HUES6 (cell line): ENCODE data around the gene EIF4E1B.
A peak's percentile ranks its signal among the peaks of the same experiment; 100 is the strongest.

Experiments used
- H3K27ac ChIP-seq: 2 replicates; pipeline ENCODE4 v1.7.0; 2013; ENCODE audit warnings: low read depth, mild to moderate bottlenecking, low read length, inconsistent platforms
- H3K27me3 ChIP-seq: 2 replicates; pipeline ENCODE4 v1.6.1; 2013; ENCODE audit warnings: low read length; ENCODE audit not compliant: control insufficient read depth, insufficient read depth
- H3K36me3 ChIP-seq: 2 replicates; pipeline ENCODE4 v1.6.1; 2013; ENCODE audit warnings: low read length; ENCODE audit not compliant: control insufficient read depth, insufficient read depth
- H3K4me1 ChIP-seq: 2 replicates; pipeline ENCODE4 v1.6.1; 2013; ENCODE audit warnings: low read length; ENCODE audit not compliant: control insufficient read depth, insufficient read depth
- H3K4me3 ChIP-seq: 2 replicates; pipeline ENCODE4 v1.5.1; 2013; ENCODE audit warnings: low read depth, low read length
- H3K9ac ChIP-seq: one replicate; pipeline ENCODE4 v1.6.1; 2013; ENCODE audit warnings: mild to moderate bottlenecking, low read length
- H3K9me3 ChIP-seq: 2 replicates; pipeline ENCODE4 v1.6.1; 2013; ENCODE audit warnings: low read depth, low read length; ENCODE audit not compliant: control insufficient read depth, insufficient read depth

The EIF4E1B gene

DNA sequence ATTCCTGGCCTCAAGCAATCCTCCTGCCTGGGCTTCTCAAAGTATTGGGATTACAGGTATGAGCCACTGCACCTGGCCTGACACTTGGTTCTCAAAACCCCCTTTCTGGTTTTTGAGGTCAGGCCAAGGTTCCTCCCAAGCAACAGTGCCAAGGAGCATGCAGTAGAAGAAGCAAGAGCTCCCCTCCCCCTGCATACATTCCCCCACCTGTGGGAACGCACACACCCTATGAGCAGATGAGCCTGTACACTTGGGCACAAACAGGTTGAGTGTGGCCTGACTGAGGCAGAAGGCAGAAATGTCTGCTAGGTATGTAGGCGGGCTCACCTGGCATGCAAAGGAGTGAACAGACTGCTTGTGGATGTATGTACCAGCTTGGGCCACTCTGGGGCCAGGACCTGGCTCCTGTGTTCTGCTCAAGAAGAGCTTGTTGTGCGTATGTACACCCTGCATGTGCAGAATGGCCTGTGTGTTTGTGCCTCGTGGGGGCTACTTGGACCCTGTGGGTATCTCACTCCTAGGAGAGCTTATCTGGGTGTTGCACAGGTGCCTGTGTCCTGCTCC, 22.3 kb upstream of the EIF4E1B start:
- no peak overlapping the region for H3K9ac ChIP-seq
- H3K27me3 ChIP-seq, result peaks cover 23% of the 10 kb centered on the region
- H3K4me3 ChIP-seq, result no peak overlapping the region
- no peaks in the 10 kb centered on the region for H3K36me3 ChIP-seq
- peaks cover 21% of the 10 kb centered on the region for H3K4me1 ChIP-seq
- H3K27ac ChIP-seq, result no peak overlapping the region
- no peaks in the 10 kb centered on the region for H3K9me3 ChIP-seq

GRCh38 chr5:176608937-176609723, 21.3 kb upstream of the EIF4E1B start:
- peak overlapping the region; percentile 67 for H3K9ac ChIP-seq
- H3K27ac ChIP-seq, result no peak overlapping the region
- H3K4me1 ChIP-seq, result peaks cover 17% of the 10 kb centered on the region
- peak overlapping the region; percentile 69 for H3K4me3 ChIP-seq
- no peaks in the 10 kb centered on the region for H3K9me3 ChIP-seq
- no peaks in the 10 kb centered on the region for H3K36me3 ChIP-seq
- peaks cover 27% of the 10 kb centered on the region for H3K27me3 ChIP-seq

DNA sequence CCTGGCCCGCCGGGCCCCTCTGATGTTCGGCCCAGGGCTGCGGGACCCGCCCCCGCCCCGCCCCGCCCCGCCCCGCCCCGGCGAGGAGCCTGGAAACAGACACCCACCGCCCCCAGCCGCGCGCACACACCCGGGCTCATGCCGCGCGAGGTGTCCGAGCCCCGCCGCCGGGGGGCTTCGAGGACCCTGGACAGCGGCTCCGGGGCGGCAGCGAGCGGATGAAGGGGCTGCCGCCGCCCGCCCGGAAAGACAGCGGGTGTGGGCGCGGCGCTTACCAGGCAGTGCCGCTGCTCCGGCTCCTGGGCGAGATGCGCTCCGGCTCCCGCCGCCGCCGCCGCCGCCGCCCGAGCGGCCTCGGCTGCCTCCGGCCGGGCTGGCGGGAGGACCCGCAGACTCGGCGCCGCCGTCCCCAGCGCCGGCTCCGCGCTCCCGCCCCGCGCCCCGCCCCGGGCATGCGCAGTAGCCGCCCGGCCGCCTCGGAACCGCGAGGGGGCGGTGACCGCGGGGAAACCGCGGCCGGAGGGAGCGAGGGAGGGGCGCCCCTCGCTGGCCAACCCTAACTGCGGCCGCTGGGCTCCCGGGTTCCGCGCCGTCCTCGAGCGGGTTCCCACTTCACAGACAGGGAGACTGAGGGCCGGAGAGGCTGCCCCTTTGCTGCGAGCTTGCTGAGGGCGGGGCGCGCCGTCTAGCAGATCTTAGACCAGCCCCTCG, 20.6 kb upstream of the EIF4E1B start, which contains the start of gene GPRIN1:
TSS of gene GPRIN1 (minus strand) at position 433 of the 711 bp plus-strand sequence. CDS start 10,322 bp downstream, outside the sequence.
- H3K27ac ChIP-seq, result no peak within 1 kb of the TSS

GRCh38 chr5:176610435-176610773, 20.1 kb upstream of the EIF4E1B start:
- Histone ChIP-seq H3K27ac (no peak overlapping the region), H3K9ac (peak overlapping the region; percentile 56)

More for the DNA sequence above, 20.6 kb upstream of the EIF4E1B start, which contains the start of gene GPRIN1:
- Histone ChIP-seq H3K27me3 (peaks cover 27% of the 10 kb centered on the region), H3K4me3 (peak within 1 kb of the TSS; percentile 69), H3K9ac (peak within 1 kb of the TSS; percentile 67), H3K9me3 (no peaks in the 10 kb centered on the region), H3K36me3 (no peaks in the 10 kb centered on the region), H3K4me1 (peaks cover 17% of the 10 kb centered on the region)

DNA sequence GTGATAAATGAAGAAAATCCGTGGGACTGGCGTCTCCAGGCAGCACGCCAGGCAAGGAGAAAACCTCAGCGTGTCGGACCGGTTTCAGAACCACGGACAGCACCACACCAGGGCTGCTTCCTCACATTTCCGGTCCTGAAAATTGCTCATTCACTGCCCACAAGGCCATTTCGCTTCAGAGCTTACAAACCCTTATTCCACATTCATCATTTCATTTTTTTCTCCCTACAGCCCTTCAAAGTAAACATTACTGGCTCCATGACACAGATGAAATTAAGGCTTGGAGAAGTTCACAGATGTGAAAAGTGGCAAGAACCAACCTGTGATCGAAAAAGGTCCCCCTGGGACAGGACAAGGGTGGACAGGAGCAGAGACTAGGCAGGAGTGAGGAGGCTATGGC, 19.0 kb upstream of the EIF4E1B start:
- Histone ChIP-seq H3K27me3 (peaks cover 32% of the 10 kb centered on the region), H3K27ac (no peak overlapping the region), H3K9ac (no peak overlapping the region), H3K4me3 (no peak overlapping the region), H3K4me1 (peaks cover 9% of the 10 kb centered on the region), H3K36me3 (no peaks in the 10 kb centered on the region), H3K9me3 (no peaks in the 10 kb centered on the region)

More at GRCh38 chr5:176610435-176610773, 20.1 kb upstream of the EIF4E1B start:
- H3K9me3 ChIP-seq, result no peaks in the 10 kb centered on the region
- H3K4me3 ChIP-seq, result peak overlapping the region; percentile 69
- peaks cover 27% of the 10 kb centered on the region for H3K27me3 ChIP-seq
- peaks cover 17% of the 10 kb centered on the region for H3K4me1 ChIP-seq
- H3K36me3 ChIP-seq, result no peaks in the 10 kb centered on the region

DNA sequence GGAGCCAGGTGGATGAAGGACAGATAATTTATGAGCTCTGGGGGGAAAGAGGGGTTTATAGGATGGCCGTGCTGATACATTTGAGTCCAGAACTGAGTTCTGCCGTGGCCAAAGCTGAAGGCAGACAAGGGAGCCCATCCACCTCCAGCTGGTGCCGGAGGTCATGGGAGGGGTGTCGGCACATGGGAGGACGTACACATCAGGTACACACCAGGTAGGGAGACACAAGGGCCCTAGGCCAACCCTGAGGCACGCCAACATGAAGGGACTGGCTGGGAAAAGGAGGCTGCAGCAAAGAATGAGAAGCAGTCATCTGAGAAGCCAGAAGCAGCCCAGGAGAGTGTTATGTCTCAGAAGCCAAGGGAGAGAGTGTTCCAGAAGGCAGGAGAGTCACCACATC, 18.5 kb upstream of the EIF4E1B start:
- Histone ChIP-seq H3K9me3 (no peaks in the 10 kb centered on the region), H3K9ac (no peak overlapping the region), H3K27ac (no peak overlapping the region), H3K36me3 (no peaks in the 10 kb centered on the region), H3K4me3 (no peak overlapping the region), H3K4me1 (peaks cover 7% of the 10 kb centered on the region), H3K27me3 (peaks cover 38% of the 10 kb centered on the region)

DNA sequence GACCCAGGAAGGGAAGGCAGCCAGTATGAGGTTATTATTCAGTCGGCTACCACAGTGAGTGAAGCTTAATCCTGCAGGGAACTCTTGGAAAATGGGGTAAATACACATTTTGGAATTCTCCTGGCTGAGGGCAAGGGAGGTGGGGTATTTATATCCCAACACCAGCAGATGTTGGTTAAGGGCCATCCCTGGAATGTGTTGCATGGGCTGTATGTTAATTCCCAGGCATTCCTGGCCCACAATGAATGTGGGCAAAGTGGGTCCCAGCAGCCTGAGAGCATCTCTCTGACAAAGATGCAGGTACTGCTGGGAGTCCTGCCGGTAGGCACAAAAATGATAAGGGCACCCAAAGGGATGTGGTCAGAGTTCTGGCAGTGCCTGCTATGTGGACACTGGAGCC, 17.6 kb upstream of the EIF4E1B start:
- Histone ChIP-seq H3K36me3 (no peaks in the 10 kb centered on the region), H3K9ac (no peak overlapping the region), H3K27me3 (peaks cover 44% of the 10 kb centered on the region), H3K27ac (no peak overlapping the region), H3K4me1 (peaks cover 7% of the 10 kb centered on the region), H3K4me3 (no peak overlapping the region), H3K9me3 (no peaks in the 10 kb centered on the region)

- peaks cover 49% of the 10 kb centered on the region for H3K27me3 ChIP-seq
- no peak overlapping the region for H3K4me3 ChIP-seq
- peaks cover 11% of the 10 kb centered on the region; the same call in 1 of the 2 replicates for H3K4me1 ChIP-seq
- H3K36me3 ChIP-seq, result no peaks in the 10 kb centered on the region
- no peak overlapping the region for H3K27ac ChIP-seq
- no peak overlapping the region for H3K9ac ChIP-seq
- no peaks in the 10 kb centered on the region for H3K9me3 ChIP-seq
These were observed 15.5 kb upstream of the EIF4E1B start for GRCh38 chr5:176614805-176615478.

DNA sequence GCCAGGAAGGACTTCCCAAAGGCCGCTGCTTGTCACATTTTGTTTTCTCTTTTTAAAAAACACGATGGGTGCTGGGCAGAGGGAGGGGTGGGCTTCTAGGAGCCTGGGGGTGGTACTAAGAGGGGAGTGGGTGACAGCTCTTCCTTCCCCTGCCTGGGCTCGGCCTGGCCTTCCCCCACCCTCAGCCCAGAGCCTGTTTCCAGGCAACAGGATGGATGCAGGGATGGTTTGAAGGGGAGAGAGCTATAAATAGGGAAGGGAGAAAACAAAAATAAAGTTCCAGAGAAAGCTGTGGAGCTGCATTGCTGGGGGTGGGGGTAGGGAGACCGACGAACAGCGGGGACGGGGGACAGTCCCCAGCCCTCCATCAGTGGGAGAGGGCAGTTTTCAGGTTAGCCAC, 14.0 kb upstream of the EIF4E1B start:
- Histone ChIP-seq H3K36me3 (no peaks in the 10 kb centered on the region), H3K4me1 (peaks cover 11% of the 10 kb centered on the region; the same call in 1 of the 2 replicates), H3K9me3 (no peaks in the 10 kb centered on the region), H3K9ac (no peak overlapping the region), H3K27ac (no peak overlapping the region), H3K4me3 (no peak overlapping the region), H3K27me3 (peaks cover 59% of the 10 kb centered on the region)

DNA sequence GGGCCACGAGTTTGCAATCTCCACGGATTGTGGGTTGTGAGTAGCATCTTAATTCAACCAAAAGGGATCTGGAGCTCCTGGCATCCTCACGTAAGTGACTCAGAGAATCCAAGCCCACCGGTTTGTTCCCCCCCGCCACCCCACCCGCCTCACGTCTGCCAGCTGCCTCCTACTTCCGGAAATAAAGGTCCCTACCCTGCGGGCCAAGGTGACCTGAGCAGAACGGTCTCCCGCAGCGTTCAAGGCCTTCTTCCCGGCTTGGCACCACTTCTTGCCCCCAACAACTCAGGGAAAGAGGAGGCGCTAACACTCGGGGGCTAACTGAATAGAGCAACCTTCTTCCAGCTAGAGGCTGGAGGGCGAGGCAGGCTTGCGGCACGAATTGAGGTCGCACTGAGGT, 11.7 kb upstream of the EIF4E1B start:
- H3K27me3 ChIP-seq, result peaks cover 59% of the 10 kb centered on the region
- no peak overlapping the region for H3K27ac ChIP-seq
- H3K4me3 ChIP-seq, result peak overlapping the region; percentile 49
- no peak overlapping the region for H3K9ac ChIP-seq
- no peaks in the 10 kb centered on the region for H3K9me3 ChIP-seq
- peaks cover 8% of the 10 kb centered on the region; the same call in 1 of the 2 replicates for H3K4me1 ChIP-seq
- H3K36me3 ChIP-seq, result no peaks in the 10 kb centered on the region
